GM18909 (cell line): ENCODE measurements around the gene MED31.
"Not testable (repeated sequence)": the region's sequence is repeated elsewhere in the genome, so short reads cannot be mapped to it uniquely, and the experiment has no call there.

Experiments used
- ATAC-seq: cut with Tn5 transposase; IDR thresholded peaks from one replicate; pipeline ENCODE4 v1.9.1; 2021; ENCODE audit warnings: mild to moderate bottlenecking; ENCODE audit not compliant: unreplicated experiment, poor library complexity

The MED31 gene

GRCh38 chr17:6632530-6632929 is 18.9 kb downstream of the MED31 start:
- ATAC-seq = no peak

DNA sequence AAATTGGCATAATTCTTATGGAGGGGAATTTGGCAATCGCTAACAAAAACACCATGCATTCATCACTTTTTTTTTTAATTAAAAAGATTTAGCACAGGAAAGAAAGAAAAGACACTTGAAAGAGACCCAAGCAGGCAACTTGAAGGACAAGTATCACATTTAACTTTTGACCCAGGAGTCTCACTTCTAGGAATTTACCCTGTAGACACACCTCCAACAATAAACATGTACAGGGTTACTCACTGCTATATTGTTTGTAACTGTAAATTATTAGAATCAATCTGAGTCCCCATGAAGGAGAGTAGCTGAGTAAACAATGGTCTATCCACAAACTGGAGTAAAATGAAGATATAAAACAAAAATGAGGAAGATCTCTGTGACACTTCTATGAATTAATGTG is 21.0 kb downstream of the MED31 start:
- no peak for ATAC-seq

DNA sequence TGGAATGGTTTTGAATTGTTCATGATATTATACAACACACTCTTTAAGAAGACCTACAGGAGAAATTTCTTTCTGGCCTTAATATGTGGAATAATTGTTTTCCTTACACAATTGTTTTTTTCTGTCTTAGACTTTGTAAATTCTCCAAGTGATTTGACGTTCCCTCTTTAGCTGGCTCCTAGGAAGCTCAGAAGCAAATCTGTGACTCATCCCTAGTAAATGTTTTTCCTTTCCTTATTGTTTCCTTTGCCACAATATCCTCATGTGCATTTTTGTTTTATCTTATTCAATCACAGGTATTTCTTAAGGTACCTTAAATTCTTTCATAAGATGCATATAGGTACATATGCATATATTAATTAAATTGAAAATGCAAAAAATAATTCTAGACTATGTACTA is 24.4 kb downstream of the MED31 start:
- ATAC-seq = no peak

DNA sequence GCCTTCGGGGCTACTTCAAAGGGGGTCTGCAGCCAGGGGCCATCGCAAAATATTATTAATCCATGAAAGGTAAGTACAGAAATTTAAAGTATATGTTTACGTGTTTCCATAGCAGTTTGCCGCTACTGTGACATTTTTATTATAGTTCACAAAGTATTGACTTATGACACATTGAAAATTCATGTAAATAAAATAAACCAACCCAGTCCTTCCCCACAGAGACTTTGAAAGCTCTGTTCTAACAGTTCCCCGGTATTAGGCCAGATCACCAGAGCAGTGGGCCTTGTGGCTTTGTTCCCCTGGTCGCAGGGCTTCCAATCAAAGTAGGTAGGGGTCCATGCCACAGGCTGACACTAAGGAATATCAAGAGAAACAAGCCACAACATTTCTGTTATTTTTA is 24.8 kb downstream of the MED31 start:
- no peak for ATAC-seq

DNA sequence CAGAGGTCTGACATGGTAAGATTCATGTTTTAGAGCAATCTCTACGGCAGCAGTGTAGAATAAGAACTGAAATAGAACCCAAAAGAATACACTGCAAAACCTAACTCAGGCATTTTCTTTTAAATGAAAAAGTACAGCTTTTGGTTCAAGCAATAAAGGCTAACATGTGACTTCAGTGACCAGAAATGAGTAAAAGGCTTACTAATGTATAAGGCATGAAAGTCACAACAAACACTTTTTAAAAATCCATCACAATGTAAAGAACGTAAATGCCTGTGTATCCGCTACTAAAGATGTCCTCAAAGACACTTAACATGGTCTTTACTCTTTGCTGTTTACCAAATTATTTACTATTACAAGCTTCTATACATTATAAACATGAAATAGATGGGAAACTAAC is 27.5 kb downstream of the MED31 start:
- ATAC-seq = no peak

- no peak for ATAC-seq
Observed at GRCh38 chr17:6611231-6611630, 40.2 kb downstream of the MED31 start.

DNA sequence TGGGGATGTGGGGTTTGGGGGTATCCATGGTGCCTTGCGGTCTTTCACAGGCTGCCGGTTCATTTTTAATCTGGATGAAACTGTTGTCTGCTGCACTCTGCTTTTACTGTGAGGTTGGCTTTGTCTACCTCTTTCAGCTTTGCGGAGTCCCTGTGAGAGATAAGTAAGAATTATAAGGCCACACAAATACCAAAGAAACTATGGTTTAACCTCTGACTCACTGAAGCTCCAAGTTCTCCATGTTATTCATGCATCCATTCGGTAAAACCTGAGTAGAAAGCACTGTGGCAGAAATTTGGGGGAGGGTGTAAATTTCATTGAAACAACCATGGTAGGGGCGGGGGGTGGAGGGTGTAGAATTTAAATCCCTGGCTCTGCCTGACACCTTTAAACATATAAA is 41.4 kb downstream of the MED31 start:
- ATAC-seq = no peak

GRCh38 chr17:6608321-6608720 is 43.1 kb downstream of the MED31 start:
- ATAC-seq = no peak

DNA sequence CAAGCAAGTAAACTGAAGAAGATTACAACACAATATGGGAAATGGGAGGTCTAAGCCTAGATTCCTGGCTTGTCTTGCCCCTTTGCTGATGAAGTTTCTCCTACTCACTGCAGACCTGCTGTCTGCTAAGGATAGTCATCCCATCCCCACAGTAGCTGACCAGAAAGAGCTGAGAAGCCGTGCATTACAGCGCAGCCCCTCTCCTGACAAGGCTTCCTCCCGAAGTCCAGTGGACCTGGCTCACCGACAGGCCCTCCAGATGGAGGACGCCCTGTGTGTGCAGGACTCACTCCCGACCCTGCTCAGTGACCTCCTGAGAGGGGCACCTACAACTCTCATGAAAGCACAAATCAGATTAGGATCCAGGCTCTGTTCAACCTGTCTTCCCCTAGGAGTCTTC is 46.3 kb downstream of the MED31 start:
- ATAC-seq = no peak

DNA sequence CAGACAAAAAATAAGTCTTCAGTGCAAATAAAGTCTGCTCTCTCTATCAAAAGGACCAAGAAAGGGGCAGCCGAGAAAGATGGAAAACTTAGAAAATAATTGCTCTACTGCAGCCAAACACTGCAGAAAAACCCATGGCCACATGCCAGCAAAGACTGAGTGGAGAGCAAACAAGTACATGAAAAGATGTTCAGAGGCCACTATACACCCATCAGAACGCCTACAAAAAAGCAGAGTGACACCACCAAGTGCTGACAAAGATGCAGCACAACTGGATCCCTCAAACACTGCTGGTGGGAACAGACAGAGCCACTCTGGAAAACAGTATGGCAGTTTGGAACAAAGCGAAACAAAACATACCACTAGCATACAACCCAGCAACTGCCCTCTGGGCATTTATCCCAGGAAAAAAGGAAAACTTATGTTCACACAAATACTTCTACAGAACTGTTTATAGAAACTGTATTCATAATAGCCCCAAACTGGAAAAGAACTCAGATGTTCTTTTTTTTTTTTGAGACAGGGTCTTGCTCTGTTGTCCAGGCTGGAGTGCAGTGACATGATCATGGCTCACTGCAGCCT is 47.6 kb downstream of the MED31 start:
- no peak for ATAC-seq

- ATAC-seq = no peak
Observed at GRCh38 chr17:6602141-6602540, 49.3 kb downstream of the MED31 start.

DNA sequence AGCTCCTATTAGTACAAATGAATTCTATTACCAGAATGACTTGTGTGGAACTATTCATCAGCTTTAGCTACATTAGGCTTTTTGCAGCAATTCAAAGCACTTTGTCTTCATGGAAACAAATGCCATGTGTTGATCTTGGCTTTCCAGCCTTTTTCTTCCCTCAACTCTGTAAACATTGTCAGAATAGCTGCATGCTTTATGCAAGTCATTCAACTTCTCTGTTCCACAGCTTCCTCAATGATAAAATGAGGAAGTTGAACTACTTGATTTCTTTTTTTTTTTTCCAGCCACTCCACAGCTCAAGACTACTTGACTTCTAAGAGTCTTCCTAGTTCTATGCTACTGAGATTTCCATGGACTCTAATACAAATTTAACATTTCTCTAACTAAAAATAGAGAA is 52.0 kb downstream of the MED31 start:
- ATAC-seq = no peak

DNA sequence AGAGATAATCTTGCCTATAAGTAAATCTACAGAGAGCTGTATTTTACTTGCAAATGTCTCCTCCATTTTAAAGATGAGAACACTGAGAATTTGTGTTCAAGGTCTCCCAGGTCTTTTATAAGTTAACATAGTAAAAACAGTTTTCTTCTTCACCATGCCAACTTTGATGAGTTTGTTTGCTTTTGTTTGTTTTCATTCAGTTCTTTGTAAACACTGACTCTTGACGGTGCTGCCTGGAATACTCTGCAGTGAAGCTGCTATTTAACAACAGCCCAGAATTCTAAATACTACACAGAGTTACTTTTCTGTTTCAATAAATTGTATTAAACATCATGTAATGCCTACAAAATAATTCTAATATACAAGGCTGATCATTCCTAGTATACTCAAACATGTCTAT is 53.7 kb downstream of the MED31 start:
- no peak for ATAC-seq

DNA sequence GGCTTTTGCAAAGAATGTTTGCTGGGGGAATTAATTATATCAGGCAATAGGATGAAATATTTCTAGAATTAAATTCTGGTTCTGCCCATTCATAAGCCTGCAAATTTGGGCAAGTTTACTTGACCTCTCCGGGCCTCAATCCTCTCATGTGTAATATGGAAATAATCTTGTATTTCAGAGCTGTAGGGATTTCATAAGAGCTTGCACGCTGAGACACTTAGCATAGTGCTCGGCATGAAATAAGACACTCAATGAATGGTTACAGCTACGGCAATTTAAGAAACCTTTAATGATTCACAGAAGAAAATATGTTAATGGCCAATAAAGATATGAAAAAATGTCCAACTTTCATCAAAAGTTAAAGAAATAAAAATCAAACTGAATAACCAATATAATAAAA is 54.5 kb downstream of the MED31 start:
- no peak for ATAC-seq

GRCh38 chr17:6596511-6596910 is 54.9 kb downstream of the MED31 start:
- ATAC-seq = no peak

DNA sequence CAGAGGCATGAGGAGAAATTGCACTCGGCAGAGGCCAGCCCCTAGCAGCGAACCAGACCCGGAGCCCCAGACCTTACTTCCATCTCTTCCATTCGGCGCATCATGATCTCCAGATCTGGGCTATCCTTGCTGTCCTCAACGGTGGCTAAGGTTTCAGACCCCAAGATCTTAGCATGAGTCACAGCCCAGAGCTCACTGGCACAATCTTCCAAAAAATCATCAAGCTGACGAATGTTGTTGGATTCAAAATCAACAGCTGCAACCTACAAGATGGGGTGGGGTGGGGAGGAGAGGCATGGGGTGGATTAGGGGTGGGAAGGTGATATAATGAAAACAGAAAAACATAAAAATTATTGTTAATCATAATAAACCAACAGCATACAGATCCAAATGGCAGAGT is 55.3 kb downstream of the MED31 start:
- no peak for ATAC-seq

DNA sequence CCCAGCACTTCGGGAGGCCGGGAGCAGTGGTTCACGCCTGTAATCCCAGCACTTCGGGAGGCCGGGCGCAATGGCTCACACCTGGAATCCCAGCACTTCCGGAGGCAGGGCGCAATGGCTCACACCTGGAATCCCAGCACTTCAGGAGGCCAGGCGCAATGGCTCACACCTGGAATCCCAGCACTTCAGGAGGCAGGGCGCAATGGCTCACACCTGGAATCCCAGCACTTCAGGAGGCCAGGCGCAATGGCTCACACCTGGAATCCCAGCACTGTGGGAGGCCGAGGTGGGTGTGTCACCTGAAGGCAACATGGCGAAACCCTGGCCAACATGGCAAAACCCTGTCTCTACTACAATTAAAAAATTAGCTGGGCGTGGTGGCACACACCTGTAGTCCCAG is 58.0 kb downstream of the MED31 start:
- not testable (repeated sequence) for ATAC-seq
